ENCODE data around the gene TEAD1.

Gene TEAD1

DNA sequence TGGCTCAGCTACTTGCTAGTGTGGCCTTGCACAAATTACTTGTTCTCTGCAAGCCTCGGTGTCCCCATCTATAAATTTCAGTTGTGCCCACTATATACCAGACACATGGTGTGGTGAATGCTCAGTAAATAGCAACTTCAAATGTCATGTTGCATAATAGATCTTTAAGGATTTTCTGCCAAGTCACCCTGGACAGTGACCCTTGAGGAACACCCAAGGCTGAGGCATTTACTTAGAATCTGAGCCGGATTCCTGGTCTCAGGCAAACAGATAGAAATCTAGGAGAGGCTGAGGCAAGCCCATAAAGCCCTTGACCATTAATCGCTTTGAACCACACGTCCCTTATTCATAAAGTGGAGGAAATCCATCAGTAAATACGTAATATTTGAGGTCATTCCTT is 9.7 kb downstream of the TEAD1 start:
- Histone ChIP-seq H3K4me3 (replicated peaks; ENCODE audit: insufficient read depth, low read length) (no peak overlapping the region), H3K27me3 (ENCODE audit: insufficient read depth, poor library complexity, severe bottlenecking) (peaks cover 23% of the 10 kb centered on the region), H3K27ac (replicated peaks) (no peak overlapping the region)
- TF ChIP-seq, protein P1, sequence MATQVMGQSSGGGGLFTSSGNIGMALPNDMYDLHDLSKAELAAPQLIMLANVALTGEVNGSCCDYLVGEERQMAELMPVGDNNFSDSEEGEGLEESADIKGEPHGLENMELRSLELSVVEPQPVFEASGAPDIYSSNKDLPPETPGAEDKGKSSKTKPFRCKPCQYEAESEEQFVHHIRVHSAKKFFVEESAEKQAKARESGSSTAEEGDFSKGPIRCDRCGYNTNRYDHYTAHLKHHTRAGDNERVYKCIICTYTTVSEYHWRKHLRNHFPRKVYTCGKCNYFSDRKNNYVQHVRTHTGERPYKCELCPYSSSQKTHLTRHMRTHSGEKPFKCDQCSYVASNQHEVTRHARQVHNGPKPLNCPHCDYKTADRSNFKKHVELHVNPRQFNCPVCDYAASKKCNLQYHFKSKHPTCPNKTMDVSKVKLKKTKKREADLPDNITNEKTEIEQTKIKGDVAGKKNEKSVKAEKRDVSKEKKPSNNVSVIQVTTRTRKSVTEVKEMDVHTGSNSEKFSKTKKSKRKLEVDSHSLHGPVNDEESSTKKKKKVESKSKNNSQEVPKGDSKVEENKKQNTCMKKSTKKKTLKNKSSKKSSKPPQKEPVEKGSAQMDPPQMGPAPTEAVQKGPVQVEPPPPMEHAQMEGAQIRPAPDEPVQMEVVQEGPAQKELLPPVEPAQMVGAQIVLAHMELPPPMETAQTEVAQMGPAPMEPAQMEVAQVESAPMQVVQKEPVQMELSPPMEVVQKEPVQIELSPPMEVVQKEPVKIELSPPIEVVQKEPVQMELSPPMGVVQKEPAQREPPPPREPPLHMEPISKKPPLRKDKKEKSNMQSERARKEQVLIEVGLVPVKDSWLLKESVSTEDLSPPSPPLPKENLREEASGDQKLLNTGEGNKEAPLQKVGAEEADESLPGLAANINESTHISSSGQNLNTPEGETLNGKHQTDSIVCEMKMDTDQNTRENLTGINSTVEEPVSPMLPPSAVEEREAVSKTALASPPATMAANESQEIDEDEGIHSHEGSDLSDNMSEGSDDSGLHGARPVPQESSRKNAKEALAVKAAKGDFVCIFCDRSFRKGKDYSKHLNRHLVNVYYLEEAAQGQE (IDR thresholded peaks at IDR 0.05; ENCODE audit: insufficient replicate concordance, low read depth): no peak
- TF ChIP-seq SPI1 (IDR thresholded peaks at IDR 0.05; ENCODE audit: borderline replicate concordance, low read depth) (no peak), GABPA (IDR thresholded peaks at IDR 0.05; ENCODE audit: low read depth) (no peak), POLR2AphosphoS5 (IDR thresholded peaks at IDR 0.05; ENCODE audit: low read depth) (no peak)
- TF ChIP-seq, protein P2, sequence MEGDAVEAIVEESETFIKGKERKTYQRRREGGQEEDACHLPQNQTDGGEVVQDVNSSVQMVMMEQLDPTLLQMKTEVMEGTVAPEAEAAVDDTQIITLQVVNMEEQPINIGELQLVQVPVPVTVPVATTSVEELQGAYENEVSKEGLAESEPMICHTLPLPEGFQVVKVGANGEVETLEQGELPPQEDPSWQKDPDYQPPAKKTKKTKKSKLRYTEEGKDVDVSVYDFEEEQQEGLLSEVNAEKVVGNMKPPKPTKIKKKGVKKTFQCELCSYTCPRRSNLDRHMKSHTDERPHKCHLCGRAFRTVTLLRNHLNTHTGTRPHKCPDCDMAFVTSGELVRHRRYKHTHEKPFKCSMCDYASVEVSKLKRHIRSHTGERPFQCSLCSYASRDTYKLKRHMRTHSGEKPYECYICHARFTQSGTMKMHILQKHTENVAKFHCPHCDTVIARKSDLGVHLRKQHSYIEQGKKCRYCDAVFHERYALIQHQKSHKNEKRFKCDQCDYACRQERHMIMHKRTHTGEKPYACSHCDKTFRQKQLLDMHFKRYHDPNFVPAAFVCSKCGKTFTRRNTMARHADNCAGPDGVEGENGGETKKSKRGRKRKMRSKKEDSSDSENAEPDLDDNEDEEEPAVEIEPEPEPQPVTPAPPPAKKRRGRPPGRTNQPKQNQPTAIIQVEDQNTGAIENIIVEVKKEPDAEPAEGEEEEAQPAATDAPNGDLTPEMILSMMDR (IDR thresholded peaks at IDR 0.05; ENCODE audit: insufficient read depth, low read length): no peak
- no peak for DNase-seq (ENCODE audit: low read depth in 1 of 2, low spot score in 1 of 2)

DNA sequence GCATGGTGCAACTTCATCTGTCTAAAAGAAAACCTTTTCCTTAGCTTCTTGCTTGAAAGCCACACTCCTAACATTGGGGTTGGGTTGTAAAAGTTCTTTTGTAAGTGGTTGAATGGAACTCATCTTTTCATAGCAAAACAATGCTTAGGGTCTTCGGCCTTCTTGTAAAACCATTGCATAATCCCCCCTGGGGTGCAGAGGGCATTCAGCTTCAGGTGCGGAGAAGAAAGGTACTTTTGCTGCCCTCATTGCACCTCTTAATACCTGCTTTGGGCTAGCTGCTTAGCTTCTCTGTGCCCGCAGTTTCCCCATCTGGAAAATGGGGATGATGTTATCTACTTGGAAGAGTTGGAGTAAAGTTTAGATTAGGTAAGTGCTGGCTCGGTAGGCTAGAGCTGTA is 10.1 kb downstream of the TEAD1 start:
- no peak for DNase-seq (ENCODE audit: low read depth in 1 of 2, low spot score in 1 of 2)
- Histone ChIP-seq H3K27me3 (ENCODE audit: insufficient read depth, poor library complexity, severe bottlenecking) (peaks cover 19% of the 10 kb centered on the region), H3K27ac (replicated peaks) (no peak overlapping the region), H3K4me3 (replicated peaks; ENCODE audit: insufficient read depth, low read length) (no peak overlapping the region)
- TF ChIP-seq POLR2AphosphoS5 (IDR thresholded peaks at IDR 0.05; ENCODE audit: low read depth): no peak
- TF ChIP-seq, protein P1 (IDR thresholded peaks at IDR 0.05; ENCODE audit: insufficient replicate concordance, low read depth): no peak

DNA sequence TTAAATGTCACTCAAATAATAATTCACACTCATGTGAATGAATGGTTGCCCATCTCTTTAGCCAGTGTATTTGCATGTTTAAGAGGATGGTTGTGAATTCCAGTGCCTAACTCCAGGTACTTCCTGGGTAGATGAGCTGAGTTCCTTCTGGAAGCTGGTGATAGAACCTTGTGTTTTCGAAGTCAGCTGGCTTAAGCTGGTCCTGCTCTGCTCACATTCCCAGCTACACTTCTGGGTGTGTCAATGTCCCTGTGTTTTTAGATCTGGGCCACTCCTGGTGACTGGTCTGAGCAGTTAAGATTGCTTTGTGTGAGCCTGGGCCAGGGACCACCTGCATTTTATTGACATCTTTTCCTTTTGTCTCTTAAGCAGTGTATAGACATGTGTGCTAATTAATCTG is 10.6 kb downstream of the TEAD1 start:
- Histone ChIP-seq H3K27ac (replicated peaks) (no peak overlapping the region), H3K4me3 (replicated peaks; ENCODE audit: insufficient read depth, low read length) (no peak overlapping the region), H3K27me3 (ENCODE audit: insufficient read depth, poor library complexity, severe bottlenecking) (peaks cover 16% of the 10 kb centered on the region)
- DNase-seq (ENCODE audit: low read depth in 1 of 2, low spot score in 1 of 2): no peak
- TF ChIP-seq POLR2AphosphoS5 (IDR thresholded peaks at IDR 0.05; ENCODE audit: low read depth): no peak
- no peak for TF ChIP-seq SPI1 (IDR thresholded peaks at IDR 0.05; ENCODE audit: borderline replicate concordance, low read depth)
- no peak for TF ChIP-seq GABPA (IDR thresholded peaks at IDR 0.05; ENCODE audit: low read depth)
- TF ChIP-seq, protein P1 (IDR thresholded peaks at IDR 0.05; ENCODE audit: insufficient replicate concordance, low read depth): no peak
- TF ChIP-seq, protein P2 (IDR thresholded peaks at IDR 0.05; ENCODE audit: insufficient read depth, low read length): no peak

DNA sequence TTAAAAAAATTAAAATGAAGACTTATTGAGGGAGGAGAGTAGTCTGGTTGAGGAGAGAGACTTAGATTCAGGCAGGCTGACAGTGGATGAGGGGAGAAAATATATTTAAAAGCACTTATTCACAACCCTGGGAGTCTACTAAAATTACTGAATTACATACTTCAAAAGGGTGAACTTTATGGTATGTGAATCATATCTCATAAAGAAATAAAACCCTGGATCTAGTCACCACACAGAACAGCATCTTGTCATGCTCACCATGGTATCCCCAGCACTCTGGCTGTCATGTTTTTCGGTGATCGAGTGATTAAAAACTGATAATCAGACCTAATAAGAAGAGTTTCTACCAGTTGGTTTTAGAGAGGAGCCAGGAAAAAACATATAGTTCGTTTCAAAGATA is 11.0 kb downstream of the TEAD1 start:
- Histone ChIP-seq H3K4me3 (replicated peaks; ENCODE audit: insufficient read depth, low read length) (no peak overlapping the region), H3K27me3 (ENCODE audit: insufficient read depth, poor library complexity, severe bottlenecking) (peaks cover 12% of the 10 kb centered on the region), H3K27ac (replicated peaks) (no peak overlapping the region)
- no peak for DNase-seq (ENCODE audit: low read depth in 1 of 2, low spot score in 1 of 2)
- TF ChIP-seq POLR2AphosphoS5 (IDR thresholded peaks at IDR 0.05; ENCODE audit: low read depth) (no peak), SPI1 (IDR thresholded peaks at IDR 0.05; ENCODE audit: borderline replicate concordance, low read depth) (no peak), GABPA (IDR thresholded peaks at IDR 0.05; ENCODE audit: low read depth) (no peak)
- TF ChIP-seq, protein P1 (IDR thresholded peaks at IDR 0.05; ENCODE audit: insufficient replicate concordance, low read depth): no peak
- TF ChIP-seq, protein P2 (IDR thresholded peaks at IDR 0.05; ENCODE audit: insufficient read depth, low read length): no peak
